HUES48 (cell line): ENCODE results near the gene EXOSC3.
"Not testable (repeated sequence)": the region's sequence is repeated elsewhere in the genome, so short reads cannot be mapped to it uniquely, and the experiment has no call there.

Experiments
- H3K27ac ChIP-seq: one replicate; pipeline ENCODE4 v1.7.0; 2013; ENCODE audit warnings: low read depth, low read length, inconsistent platforms
- H3K27me3 ChIP-seq: 2 replicates; pipeline ENCODE4 v1.6.1; 2013; ENCODE audit warnings: mild to moderate bottlenecking, low read length; ENCODE audit not compliant: control insufficient read depth, insufficient read depth
- H3K36me3 ChIP-seq: 2 replicates; pipeline ENCODE4 v1.6.1; 2013; ENCODE audit warnings: low read length; ENCODE audit not compliant: control insufficient read depth, insufficient read depth
- H3K4me1 ChIP-seq: 2 replicates; pipeline ENCODE4 v1.6.1; 2013; ENCODE audit warnings: mild to moderate bottlenecking, low read length; ENCODE audit not compliant: control insufficient read depth, insufficient read depth
- H3K4me3 ChIP-seq: 2 replicates; pipeline ENCODE4 v1.5.1; 2013; ENCODE audit warnings: mild to moderate bottlenecking, low read depth, low read length
- H3K9ac ChIP-seq: 2 replicates; pipeline ENCODE4 v1.6.1; 2013; ENCODE audit warnings: mild to moderate bottlenecking, low read depth, low read length, moderate library complexity
- H3K9me3 ChIP-seq: 2 replicates; pipeline ENCODE4 v1.6.1; 2013; ENCODE audit warnings: low read length; ENCODE audit not compliant: control insufficient read depth, insufficient read depth

EXOSC3 gene

DNA sequence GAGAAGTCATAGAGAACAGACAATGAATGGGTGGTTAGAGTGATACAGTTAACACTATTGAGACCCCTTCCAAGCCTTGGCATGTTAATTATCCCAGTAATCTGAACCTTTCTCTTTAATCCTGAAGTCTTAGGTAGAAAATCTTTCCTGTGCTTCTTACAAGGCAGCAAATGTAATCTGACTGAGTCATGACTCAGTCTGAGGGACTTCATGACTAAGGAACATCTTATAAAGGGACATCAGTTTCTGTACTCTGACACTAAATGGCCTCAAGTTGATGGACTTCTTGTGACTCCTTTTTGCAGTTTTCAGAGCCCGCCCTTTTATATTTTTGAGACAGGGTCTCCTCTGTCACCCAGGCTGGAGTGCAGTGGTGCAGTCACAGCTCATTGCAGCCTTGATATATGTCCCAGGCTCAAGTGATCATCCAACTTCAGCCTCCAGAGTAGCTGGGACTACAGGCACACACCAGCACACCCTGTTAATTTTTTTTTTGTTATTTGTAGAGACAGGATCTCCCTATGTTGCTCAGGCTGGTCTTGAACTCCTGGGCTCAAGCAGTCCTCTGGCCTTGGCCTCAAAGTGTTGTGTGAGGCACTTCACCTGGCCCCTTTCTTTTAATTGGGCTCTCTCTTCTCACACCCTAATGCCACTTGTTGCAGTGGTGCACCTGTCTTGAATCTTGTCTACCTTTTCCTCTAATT is 9.5 kb downstream of the EXOSC3 start:
- no peaks in the 10 kb centered on the region for H3K4me1 ChIP-seq
- no peak overlapping the region for H3K27ac ChIP-seq
- H3K4me3 ChIP-seq: no peak overlapping the region
- no peaks in the 10 kb centered on the region for H3K9me3 ChIP-seq
- H3K36me3 ChIP-seq: peaks cover 45% of the 10 kb centered on the region
- no peak overlapping the region for H3K9ac ChIP-seq
- H3K27me3 ChIP-seq: no peaks in the 10 kb centered on the region

DNA sequence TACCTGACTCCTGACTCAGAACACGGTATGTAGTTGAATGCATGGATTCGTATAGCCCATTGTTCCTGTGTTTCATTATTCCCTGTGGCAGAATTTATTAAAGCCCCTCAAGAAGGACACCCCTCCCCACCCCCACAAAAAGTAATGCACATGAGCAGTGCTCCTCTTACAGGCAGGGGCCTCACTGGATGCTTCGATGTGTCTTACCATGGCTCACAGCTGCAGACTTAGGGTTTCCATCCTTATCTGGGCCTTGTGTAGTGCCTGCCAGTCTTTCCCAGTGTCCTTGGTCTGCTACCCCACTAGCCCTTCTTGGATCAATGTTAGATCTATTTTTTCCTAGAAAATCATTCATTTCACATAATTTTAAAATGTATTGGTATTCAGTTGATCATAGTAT is 14.9 kb downstream of the EXOSC3 start:
- H3K27me3 ChIP-seq: no peaks in the 10 kb centered on the region
- no peak overlapping the region for H3K4me3 ChIP-seq
- H3K9ac ChIP-seq: no peak overlapping the region
- no peaks in the 10 kb centered on the region for H3K9me3 ChIP-seq
- H3K27ac ChIP-seq: no peak overlapping the region
- H3K4me1 ChIP-seq: no peaks in the 10 kb centered on the region
- peaks cover 8% of the 10 kb centered on the region; the same call in 1 of the 2 replicates for H3K36me3 ChIP-seq

DNA sequence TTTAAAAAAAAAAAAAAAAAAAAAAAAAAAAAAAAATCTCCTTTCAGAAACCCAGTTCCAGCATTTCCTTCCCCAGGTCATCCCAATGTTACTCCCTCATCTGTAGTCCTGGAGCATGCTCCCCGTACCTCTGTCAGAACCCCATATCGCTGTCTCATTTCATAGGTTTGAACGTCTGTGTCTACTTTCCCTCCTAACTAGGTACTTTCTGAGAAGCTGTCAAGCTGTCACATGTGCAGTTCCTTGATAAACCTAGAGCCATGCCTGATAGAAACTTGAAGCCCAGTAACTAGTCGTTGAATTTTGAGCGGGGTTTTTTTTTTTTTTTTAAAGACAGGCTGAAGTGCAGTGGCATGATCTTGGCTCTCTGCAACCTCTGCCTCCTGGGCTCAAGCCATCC is 15.6 kb downstream of the EXOSC3 start:
- H3K36me3 ChIP-seq: peaks cover 8% of the 10 kb centered on the region; the same call in 1 of the 2 replicates
- no peak overlapping the region for H3K4me3 ChIP-seq
- no peaks in the 10 kb centered on the region for H3K9me3 ChIP-seq
- H3K27ac ChIP-seq: no peak overlapping the region
- no peak overlapping the region for H3K9ac ChIP-seq
- no peaks in the 10 kb centered on the region for H3K27me3 ChIP-seq
- H3K4me1 ChIP-seq: no peaks in the 10 kb centered on the region

DNA sequence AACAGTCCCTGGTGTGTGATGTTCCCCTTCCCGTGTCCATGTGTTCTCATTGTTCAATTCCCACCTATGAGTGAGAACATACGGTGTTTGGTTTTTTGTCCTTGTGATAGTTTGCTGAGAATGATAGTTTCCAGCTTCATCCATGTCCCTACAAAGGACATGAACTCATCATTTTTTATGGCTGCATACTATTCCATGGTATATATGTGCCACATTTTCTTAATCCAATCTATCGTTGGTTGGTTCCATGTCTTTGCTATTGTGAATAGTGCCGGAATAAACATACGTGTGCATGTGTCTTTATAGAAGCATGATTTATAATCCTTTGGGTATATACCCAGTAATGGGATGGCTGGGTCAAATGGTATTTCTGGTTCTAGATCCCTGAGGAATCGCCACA is 19.6 kb downstream of the EXOSC3 start:
- H3K9me3 ChIP-seq, H3K27me3 ChIP-seq, H3K36me3 ChIP-seq: not testable (repeated sequence)

DNA sequence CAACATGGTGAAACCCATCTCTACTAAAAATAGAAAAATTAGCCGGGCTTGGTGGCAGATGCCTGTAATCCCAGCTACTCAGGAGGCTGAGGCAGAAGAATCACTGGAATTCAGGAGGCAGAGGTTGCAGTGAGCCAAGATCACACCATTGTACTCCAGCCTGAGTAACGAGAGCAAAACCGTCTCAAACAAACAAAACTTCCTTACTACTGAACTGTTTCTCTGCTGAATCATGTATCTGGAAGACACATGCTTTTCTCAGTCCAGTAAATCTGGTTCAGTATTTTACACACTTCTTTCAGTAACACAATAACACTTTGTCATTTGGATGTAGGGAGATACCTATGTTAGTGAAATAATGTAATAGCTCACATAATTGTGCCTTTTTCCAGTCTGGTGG is 23.4 kb downstream of the EXOSC3 start:
- no peaks in the 10 kb centered on the region for H3K9me3 ChIP-seq
- no peaks in the 10 kb centered on the region for H3K27me3 ChIP-seq
- no peaks in the 10 kb centered on the region for H3K4me1 ChIP-seq
- H3K9ac ChIP-seq: no peak overlapping the region
- H3K4me3 ChIP-seq: no peak overlapping the region
- no peaks in the 10 kb centered on the region for H3K36me3 ChIP-seq
- H3K27ac ChIP-seq: no peak overlapping the region

More for the DNA sequence above, 19.6 kb downstream of the EXOSC3 start:
- not testable (repeated sequence) for H3K4me1 ChIP-seq, H3K27ac ChIP-seq, H3K4me3 ChIP-seq, H3K9ac ChIP-seq

DNA sequence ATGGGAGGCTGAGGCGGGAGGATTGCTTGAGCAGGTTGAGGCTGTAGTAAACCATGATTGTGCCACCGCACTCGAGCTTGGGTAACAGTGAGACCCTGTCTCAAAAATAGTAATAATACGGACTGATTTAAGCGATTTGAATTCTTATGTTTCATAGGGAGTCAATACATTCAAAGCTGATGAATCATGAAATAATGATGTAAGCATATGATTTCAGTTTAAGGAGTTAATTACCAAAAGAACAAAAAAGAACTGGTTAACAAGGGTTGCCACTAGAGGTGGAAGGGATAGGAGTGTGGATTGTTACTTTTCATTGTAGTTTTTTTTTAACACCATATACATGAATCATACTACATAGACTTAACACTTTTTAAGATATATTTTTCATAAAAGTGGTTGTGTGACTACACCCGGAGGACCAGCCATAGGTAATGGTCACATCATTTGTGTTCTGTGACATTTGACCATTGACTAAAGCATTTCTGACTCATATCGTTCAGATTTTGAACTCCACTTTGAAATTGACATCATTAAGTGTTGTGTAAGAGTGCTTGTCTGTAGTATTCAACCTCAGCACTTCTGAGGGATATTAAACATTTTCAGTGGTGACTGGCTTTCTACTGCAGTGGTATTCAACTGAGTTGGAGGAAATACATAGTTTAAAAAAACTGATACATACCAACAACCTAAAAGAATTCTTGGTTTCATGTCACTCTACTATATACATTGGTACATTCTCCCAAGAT is 24.3 kb downstream of the EXOSC3 start:
- Histone ChIP-seq H3K4me1 (no peaks in the 10 kb centered on the region), H3K9me3 (no peaks in the 10 kb centered on the region), H3K4me3 (no peak overlapping the region), H3K36me3 (no peaks in the 10 kb centered on the region), H3K9ac (no peak overlapping the region), H3K27me3 (no peaks in the 10 kb centered on the region), H3K27ac (no peak overlapping the region)

DNA sequence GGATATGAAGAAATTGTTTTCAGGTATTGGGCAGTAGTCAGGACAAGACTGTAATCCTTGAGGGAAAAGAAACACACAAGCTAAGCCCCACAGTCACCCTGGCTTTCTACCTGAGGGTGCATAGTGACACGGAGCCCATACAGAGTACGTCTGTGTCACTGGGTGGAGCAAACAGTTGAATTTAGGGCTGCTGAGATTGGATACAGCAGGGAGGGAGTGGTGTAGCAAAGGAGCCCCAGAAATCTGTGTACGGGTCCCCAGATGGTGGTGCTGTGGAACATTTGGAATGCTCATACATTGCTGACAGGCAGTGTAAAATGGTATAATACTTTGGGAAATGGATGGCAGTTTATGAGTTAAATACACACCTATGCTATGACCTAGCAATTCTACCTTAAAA is 26.1 kb downstream of the EXOSC3 start:
- H3K4me1 ChIP-seq: no peaks in the 10 kb centered on the region
- no peak overlapping the region for H3K4me3 ChIP-seq
- H3K9ac ChIP-seq: no peak overlapping the region
- no peak overlapping the region for H3K27ac ChIP-seq
- no peaks in the 10 kb centered on the region for H3K27me3 ChIP-seq
- no peaks in the 10 kb centered on the region for H3K36me3 ChIP-seq
- no peaks in the 10 kb centered on the region for H3K9me3 ChIP-seq

DNA sequence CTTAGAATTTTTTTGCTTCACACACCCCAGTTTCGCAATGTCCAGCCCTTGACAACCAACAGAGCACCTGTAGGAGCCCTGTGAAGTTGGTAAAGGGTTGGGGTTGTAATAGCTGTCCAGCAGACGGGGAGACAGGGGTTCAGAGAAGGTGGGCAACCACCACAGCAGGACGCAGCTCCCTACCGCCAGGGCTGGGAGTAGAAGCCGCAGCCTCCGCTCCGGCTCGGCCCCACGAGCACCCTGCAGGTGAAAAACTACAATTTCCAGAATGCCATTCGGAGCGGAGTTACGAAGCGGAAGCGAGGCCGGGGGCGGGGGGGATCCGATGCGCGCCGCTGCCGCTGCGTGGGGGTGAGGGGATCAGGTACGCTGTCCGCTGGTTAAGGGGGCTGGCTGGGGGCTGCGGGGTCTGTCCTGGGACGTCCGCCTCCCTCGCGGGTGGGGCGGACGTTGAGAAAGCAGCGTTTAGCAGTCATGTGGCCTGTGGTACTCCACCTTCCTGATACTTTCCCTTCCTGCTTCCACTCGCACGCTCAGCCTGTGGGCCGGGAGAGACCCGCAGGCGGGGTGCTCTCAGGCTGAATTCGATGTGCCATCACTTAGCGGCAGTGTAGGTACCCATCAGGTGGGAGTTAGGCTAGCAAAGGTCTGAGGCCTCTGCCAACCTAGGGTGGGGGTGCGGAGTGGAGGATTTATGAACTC is 31.2 kb downstream of the EXOSC3 start, which contains the start of gene TRMT10B:
TRMT10B (plus strand) TSS at position 317 of the 702 bp plus-strand sequence. CDS start 8,127 bp downstream, outside the sequence.
- no peaks in the 10 kb centered on the region for H3K27me3 ChIP-seq
- H3K36me3 ChIP-seq: no peaks in the 10 kb centered on the region
- no peaks in the 10 kb centered on the region for H3K9me3 ChIP-seq
- H3K27ac ChIP-seq: no peak within 1 kb of the TSS
- H3K4me3 ChIP-seq: peak within 1 kb of the TSS; percentile 89
- H3K4me1 ChIP-seq: no peaks in the 10 kb centered on the region
- H3K9ac ChIP-seq: peak within 1 kb of the TSS; percentile 57

DNA sequence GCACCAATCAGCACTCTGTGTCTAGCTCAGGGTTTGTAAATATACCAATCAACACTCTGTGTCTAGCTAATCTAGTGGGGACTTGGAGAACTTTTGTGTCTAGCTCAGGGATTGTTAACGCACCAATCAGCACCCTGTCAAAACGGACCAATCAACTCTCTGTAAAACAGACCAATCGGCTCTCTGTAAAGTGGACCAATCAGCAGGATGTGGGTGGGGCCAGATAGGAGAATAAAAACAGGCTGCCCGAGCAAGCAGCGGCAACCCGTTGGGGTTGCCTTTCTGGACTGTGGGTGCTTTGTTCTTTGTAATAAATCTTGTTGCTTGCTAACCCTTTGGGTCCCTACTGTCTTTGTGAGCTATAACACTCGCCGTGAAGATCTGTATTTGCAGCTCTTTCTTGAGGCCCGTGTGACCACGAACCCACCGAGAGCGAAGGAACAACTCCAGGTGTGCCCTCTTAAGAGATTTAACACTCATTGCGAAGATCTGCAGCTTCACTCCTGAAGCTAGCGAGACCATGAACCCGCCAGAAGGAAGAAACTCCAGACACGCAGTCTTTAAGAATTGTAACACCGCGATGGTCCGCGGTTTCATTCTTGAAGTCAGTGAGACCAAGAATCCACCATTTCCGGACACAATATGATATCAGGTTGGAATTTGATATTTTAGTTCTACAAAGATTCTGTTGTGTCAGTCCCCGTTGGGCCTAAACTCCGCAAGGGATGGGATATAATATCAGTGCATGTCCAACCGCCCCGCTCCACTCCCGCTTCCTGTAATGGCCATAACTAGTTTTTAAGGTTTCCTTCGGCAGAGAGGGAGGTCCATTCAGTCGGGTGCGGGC is 32.0 kb downstream of the EXOSC3 start:
- Histone ChIP-seq H3K9me3 (no peaks in the 10 kb centered on the region), H3K4me1 (no peaks in the 10 kb centered on the region), H3K27ac (no peak overlapping the region), H3K9ac (no peak overlapping the region), H3K4me3 (peak overlapping the region; percentile 89), H3K36me3 (no peaks in the 10 kb centered on the region), H3K27me3 (no peaks in the 10 kb centered on the region)

DNA sequence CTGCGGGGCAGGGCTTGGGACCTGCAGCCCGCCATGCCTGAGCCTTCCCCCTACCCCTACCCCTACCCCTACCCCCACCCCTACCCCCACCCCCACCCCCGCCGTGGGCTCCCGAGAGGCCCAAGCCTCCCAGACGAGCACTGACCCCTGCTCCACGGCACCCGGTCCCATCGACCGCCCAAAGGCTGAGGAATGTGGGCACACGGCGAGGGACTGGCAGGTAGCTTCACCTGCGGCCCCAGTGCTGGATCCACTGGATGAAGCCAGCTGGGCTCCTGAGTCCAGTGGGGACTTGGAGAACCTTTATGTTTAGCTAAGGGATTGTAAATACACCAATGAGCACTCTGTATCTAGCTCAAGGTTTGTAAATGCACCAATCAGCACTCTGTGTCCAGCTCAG is 32.8 kb downstream of the EXOSC3 start:
- not testable (repeated sequence) for H3K27me3 ChIP-seq, H3K4me3 ChIP-seq, H3K9ac ChIP-seq, H3K9me3 ChIP-seq, H3K4me1 ChIP-seq, H3K27ac ChIP-seq, H3K36me3 ChIP-seq
